ENCODE results near the gene FAM219A.

DNA sequence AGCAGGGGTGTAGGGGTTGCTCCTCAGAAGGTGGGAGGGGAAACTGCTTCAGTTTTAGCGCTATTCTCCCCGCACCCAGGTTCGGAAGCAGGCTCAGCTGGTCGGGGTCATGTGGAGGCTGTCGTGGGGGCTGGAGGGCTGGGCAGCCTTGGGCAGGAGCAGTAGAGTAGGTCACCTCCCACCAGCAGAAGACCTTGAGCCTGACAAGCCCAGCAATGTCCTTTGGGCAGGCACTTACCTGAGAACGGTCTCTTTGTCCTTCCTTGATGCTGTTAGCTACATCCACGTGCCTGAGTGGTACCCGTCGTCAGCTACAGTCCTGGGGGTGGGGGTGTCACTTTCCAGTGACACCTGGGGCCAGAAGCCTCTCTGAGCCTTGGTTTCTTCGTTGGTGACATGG is 44.1 kb upstream of the FAM219A start:
- TF ChIP-seq, protein P1, sequence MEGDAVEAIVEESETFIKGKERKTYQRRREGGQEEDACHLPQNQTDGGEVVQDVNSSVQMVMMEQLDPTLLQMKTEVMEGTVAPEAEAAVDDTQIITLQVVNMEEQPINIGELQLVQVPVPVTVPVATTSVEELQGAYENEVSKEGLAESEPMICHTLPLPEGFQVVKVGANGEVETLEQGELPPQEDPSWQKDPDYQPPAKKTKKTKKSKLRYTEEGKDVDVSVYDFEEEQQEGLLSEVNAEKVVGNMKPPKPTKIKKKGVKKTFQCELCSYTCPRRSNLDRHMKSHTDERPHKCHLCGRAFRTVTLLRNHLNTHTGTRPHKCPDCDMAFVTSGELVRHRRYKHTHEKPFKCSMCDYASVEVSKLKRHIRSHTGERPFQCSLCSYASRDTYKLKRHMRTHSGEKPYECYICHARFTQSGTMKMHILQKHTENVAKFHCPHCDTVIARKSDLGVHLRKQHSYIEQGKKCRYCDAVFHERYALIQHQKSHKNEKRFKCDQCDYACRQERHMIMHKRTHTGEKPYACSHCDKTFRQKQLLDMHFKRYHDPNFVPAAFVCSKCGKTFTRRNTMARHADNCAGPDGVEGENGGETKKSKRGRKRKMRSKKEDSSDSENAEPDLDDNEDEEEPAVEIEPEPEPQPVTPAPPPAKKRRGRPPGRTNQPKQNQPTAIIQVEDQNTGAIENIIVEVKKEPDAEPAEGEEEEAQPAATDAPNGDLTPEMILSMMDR (IDR thresholded peaks at IDR 0.05) = no peak
- TF ChIP-seq POLR2A (IDR thresholded peaks at IDR 0.05) = no peak

All from lower leg skin (tissue), 3 donors.